GM19328 (cell line): ENCODE measurements around the gene ZBTB40.

ENCODE experiments used
- ATAC-seq: cut with Tn5 transposase; IDR thresholded peaks from one replicate; pipeline ENCODE4 v1.9.1; 2021; ENCODE audit warnings: mild to moderate bottlenecking, moderate library complexity; ENCODE audit not compliant: unreplicated experiment

ZBTB40 gene

DNA sequence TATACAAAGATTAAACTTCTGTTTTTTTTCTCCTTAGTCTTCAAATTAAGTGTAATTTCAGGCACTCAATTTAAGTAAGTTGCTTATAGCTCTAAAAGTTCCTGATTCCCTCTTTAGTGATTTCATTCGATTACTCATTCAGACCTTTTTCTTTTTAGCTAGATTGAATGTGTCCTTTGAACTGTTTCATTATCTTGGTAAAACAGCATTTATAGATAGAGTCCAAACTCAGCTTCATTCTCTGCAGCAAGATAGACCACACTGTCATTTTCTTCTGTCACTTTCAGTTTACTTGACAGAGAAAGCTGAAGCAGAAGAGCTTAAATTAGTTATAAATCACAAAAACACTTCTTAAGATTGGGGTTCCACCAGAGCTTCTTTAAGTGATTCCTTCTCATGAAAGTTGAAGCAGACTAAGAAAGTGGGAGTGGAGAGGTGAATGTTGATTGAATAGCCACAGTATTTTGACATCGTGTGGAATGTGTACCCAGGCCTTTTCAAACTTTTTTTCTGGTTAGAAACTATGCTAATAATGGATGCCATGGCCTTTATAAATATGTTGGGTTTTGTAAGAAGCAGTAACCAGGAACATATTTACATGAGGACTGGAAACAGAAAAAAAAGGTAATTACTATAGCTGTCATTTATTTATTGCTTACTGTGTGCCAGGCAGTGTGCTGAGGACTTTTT is 52.2 kb downstream of the ZBTB40 start:
- ATAC-seq = no peak

DNA sequence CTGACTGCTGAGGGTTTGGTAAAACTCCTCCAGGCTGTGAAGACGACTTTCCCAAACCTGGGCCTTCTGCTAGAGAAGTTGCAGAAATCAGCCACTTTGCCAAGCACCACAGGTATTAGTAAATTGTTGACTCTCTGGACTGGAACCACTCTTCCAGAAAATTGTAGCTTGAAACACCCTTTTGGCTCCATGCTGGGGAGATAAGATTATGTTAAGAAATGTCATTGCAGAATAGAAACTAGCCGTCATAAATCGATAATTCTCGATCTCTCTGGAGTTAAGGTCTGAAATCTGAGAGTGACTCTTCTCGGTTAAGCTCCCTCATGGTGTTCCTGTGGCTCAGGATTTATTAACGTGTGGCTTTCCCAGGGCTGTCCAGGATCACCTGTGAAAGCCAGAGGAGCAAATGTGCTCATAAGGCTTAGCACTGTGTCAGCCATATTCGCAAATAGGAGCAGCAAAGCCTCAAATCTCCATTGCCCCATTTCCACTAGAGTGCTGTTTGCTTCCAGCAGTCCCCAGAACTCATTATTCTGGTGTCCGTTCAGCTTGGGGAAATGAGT is 54.6 kb downstream of the ZBTB40 start:
- no peak for ATAC-seq

DNA sequence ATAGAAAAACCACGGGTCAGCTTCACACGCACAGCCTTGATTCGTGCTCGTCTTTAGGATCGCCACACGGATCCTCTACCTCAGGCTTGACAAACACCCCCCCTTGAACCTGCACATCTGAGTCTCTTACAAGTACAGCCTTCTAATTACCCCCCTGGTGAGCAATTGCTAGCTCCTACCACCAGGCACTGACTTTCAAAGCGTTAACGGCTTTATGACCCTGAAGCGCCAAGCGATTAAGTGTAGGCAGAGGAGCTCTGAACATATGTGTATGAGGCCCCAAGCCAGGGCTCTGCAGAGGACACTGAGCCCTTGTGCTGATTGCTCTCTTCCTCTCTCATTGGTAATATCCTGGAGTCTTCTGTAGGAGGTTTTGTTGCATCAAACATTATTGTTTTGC is 55.9 kb downstream of the ZBTB40 start:
- no peak for ATAC-seq

DNA sequence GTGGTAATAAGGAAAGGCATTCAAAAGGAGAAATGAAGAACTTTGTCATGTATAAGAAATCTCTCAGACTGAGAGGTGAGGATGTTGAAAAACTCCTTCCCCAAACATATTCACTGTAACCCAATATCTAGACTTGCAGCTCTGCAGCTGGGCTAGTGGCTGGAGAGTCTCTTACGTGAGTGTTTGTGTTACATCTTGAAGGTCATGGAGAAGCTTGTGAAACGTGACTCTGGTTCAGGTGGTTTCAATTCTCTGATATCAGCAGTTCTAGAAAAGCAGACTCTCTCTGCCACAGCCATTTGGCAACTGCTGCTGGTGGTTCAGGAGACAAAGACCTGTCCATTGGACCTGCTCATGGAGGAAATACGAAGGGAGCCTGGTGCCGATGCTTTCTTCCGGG is 56.7 kb downstream of the ZBTB40 start:
- ATAC-seq = no peak

DNA sequence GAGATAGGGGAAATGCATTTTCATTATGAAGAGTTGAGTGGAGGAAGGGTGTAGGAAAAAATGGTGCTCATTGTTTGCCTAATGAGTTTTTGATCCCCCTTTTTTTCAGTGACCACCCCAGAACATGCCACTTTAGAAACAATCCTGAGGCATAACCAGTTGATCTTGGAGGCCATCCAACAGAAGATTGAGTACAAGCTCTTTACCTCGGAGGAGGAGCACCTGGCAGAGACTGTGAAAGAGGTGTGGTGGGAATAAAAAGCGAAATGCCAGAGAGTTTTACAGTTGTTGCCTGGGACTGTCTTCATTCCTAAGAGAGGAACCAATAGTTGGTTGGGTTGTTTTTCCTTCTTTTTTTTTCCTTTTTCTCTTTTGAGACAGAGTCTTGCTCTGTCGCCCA is 57.3 kb downstream of the ZBTB40 start:
- ATAC-seq = no peak

DNA sequence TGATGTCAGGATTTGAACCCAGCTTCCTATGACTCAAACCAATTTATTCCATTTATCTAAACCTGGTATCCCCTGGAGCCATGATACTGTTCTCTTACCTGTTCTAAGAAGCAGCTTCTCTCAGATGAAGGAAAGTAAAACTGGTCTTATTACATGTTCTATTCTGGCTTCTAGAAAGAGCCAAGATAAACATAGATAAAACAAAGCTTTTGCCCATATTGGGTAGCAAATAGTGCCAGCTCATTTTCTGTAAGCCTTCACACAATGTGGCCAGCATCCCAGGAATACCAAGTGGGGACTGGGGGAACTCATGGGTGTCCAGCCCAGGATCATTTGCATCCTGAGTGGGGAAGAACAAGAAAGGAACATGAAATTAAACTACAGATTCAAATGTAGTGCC is 58.2 kb downstream of the ZBTB40 start:
- no peak for ATAC-seq

DNA sequence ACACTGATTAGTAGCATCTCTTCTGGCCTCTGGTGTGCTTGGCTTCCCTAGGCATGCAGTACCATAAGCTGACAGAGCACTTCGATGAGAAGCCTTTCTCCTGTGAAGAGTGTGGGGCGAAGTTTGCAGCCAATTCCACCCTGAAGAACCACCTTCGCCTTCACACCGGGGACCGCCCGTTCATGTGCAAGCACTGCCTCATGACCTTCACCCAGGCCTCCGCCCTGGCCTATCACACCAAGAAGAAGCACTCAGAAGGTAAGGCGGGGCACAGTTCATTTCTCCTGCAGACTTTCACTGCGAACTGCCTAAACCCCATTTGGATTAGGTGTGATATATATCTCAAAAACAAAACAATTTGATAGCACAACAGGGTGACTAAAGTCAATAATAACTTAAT is 61.2 kb downstream of the ZBTB40 start:
- no peak for ATAC-seq

DNA sequence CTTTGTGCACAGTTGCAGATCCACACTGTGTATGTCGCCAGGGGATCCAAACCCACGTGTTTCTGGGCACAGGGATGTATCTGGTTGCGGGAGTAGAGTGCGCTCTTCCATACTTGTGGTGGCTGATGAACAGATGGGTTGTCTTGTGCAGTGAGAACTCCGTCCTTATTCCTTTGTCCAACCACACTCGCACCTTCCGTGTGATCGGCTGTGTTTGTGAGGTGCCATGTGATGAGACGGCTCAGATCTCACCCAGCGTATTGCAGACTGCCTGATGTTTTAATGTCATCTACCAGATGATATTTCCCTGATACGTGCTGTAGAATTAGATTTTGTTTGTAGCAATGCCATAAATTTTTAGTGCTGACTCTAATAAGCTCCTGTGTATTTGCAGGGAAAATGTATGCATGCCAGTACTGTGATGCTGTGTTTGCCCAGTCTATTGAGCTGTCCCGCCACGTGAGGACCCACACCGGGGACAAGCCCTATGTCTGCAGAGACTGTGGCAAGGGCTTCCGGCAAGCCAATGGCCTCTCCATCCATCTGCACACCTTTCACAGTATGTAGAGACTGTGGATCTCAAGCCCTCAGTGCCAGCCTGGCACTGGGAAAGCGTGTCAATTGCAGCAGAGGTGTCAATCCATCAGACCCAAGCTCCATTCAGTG is 65.4 kb downstream of the ZBTB40 start:
- no peak for ATAC-seq

DNA sequence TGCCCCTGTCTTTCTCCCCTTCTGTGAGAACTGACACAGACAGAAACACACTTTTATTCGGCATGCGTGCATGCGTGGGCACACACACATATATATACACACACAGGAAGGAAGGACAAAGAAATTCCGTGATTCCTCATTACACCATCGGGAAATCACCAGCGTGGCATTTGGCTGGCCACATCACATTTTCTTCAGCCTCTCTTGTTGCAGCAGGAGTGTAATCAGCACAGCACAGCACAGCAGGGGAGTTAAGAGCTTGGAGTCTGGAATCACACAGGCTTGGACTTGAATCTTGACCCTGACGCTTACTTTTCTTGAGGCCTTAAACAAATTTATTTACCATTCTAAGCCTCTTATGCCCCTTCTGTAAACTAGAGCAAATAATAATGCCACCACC is 66.3 kb downstream of the ZBTB40 start:
- ATAC-seq = no peak

DNA sequence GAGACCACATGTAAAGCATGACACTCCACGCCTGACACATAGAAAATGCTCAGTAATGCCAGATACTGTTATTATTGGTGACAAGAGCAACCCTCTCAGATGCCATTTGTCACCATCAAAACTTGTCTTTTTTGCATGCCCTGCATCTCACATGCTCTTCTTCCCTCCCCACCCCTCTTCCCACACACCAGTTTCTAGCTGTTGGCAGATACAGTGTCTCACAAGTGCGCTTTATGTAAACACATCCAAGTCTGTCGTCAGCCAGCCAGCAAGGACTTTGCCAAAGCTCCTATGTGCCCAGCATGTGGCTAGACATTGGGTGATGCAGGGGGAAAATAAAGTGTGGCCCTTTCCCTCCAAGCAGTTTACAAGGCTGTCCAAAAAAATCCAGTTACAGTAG is 66.7 kb downstream of the ZBTB40 start:
- no peak for ATAC-seq

DNA sequence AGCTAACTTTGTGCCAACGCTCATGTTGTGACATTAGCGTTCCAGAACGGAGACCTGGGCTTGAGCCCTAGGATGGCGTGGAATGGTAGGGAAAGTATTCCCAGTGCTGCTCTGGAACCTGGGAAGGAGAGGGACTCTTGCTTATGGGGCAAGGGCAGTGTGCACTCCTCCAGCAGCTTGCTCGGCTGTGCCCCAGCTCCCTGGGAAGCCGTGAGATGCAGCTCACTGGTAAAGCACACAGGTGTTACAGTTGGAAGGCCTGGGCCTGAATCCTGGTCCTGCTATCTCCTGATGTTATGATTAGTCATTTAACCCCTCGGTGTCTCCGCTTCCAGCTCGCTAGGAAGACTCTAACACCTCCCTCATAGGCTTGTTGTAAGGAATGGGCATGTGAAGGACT is 69.2 kb downstream of the ZBTB40 start:
- ATAC-seq = no peak

DNA sequence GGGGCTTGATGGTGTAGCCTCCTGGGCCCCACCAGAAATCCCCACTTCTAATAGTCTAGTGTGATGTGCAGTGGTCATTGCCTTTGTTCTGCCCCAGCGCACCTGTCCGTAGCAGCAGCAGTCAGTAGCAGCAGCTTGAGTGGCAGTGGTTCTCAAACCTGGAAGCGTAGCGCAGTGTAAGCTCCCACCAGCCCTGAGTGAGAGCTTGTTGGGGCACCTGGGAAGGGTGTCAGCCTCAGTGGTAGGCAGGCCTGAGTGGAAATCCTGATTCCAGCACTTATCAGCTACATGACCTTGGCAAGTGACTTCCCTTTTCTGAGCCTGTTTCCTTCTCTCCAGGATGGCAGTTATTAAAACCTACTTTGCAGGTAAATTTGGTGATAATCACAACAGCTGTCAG is 70.0 kb downstream of the ZBTB40 start:
- ATAC-seq = no peak

DNA sequence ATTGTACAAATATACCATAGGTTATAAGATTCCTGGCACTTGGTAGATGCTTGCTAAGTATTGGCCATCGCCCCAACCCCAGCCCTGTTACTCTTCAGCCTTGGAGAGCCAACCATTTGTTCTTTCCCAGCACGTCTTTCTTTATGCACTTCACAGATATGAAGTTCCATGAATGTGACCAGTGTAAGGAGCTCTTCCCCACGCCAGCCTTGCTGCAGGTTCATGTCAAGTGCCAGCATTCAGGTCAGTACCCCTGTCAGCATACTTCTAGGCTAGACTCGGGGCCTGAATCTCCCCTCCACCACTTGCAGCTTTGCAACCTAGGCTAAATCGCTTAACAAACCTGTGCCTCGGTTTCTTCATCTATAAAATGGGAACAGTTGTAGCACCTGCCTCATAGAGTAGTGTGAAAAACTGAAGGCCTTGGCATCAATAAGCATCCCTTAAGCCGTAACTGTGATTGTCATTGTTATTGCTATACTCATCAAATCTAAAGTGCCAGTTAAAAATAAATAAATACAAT is 70.6 kb downstream of the ZBTB40 start:
- no peak for ATAC-seq

DNA sequence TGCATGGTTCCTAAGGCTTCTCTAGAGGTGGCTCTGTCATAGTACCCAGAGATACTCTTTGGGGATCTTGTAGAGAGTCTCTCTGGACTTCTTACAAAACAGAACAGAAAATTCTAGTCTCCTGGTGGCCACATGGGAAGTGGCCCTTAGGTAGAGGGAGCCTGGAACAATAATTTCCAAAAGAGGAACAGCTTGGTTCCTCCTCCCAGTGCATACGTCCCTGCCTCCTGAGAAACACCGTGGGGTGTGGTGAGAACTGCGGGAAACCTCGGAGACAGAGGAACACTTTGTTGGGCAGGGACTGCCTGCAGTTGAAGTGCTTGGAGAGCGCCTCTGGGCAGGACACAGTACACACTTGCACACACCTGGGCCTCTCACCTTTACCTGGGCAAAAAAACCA is 72.8 kb downstream of the ZBTB40 start:
- no peak for ATAC-seq

DNA sequence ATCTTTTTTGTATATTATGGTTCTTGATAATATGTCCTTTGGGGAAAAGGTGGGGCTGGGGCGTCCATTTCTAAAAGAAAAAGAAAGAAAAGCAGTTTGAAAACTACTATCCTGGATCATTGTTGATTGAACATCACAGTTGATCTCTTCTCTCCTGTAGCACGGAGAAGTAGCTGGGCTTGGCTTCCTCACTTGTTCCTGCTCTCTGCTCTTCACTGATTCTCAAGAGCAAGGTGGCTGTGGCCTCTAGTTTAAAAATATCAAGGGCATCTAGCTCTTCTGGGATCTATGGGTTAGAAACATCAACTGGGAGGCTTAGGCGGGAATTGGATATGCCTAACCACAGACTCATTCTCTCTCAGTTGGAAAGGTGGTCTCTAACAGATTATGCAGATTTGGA is 73.6 kb downstream of the ZBTB40 start:
- ATAC-seq = no peak

DNA sequence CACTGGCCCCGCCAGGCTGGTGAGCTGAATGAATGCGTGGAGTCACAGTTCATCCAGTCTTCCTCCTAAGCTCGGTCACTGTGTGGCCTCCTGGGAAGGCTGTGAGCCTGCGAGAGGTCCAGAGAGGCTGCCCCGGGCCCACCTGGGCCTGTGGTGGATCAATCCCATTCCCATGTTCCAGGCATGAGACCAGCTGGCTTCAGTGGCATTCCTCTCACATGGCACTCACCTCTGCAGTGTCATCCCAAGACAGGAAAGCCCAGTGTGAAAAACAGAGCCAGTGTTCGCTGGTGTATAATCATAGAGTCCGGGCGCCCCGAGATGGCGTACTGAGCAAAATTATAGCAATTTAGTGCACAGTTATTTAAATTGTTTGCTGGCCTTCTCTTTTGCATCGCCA is 74.0 kb downstream of the ZBTB40 start:
- ATAC-seq = no peak

DNA sequence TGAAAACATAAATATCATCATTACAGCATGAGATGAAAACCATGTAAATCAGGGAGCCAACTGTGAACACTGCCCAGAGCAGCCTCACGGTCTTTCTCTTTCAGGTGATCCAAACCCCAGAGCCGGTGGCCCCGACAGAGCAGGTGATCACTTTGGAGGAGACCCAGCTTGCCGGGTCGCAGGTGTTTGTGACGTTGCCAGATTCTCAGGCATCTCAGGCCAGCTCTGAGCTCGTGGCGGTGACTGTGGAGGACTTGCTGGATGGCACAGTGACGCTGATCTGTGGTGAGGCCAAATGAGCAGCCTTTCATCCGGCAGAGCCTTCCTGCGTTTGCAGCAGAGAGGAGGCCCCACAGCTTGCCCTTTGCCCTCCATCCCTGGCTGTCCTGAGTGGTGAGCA is 74.4 kb downstream of the ZBTB40 start:
- ATAC-seq = no peak

DNA sequence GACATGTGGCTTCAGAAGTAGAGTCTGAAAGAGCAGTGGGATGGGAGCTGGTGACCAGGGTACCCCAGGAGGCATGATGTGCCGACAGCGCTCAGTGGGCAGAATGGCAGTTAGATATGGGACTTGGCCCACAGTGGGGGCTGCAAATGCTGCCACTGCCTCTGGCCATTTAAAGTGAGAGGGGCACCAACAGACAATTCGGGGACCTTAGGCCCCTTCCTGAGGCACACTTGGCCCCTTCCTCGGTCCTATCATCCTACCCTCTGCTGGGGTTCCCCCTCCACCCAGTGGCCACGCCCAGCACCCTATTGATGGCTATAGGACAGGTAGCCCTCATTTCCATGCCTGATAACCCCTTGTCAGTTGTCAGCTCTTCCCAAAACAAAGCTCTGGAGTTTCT is 75.0 kb downstream of the ZBTB40 start:
- no peak for ATAC-seq

DNA sequence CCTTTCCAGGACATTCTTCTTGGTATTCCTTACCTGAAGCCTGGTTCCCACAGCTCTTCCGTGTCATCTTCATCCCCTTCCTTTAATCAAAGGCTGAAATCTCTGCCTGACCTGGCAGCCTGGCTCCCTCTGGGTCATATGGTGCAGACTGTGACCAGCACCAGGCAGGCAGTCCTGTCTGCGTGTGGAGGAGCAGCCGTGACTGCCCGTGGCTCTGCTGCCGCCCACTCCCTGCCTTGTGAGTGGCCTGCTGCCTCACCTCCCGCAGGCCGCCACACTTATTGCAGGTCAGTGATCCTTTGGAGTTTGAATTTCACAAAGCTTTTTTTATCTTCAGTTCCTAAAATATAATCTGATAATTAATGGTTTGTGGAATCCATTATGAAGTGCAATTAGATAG is 75.5 kb downstream of the ZBTB40 start:
- ATAC-seq = no peak

DNA sequence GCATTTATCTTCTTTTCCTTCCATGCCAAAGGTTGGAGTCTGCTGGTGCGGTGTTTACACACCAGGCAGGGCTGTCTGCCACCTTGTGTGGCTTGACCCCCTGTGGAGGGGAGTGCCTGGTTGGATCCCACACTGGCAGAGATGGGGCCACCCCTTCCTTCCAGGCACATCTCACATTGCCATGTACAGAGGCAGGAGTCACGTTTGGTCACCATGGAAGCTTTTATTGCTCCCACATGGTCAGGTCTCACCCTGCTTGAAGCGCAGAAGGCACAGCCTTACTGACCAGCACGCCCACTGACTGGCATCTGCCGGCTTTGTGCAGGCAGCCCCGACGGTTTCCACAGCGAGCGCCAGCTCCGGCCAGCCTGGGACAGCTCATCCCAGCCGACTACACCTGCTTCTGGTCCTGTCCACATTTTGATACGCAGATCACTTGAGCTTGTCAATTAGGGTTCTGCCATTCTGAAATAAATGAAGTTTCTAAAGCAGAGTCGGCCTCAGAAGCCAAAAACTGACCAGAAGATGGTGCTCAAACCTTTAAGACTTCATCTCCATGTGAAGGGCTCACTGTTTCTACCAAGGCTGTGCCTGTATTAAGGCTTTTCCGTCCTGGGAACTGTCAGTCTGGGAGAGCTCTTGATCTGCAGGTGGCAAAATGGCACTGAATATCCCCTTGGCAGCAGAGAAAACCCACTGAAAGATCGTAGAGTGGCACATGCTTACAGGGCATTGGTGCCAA is 76.1 kb downstream of the ZBTB40 start:
- ATAC-seq = no peak

DNA sequence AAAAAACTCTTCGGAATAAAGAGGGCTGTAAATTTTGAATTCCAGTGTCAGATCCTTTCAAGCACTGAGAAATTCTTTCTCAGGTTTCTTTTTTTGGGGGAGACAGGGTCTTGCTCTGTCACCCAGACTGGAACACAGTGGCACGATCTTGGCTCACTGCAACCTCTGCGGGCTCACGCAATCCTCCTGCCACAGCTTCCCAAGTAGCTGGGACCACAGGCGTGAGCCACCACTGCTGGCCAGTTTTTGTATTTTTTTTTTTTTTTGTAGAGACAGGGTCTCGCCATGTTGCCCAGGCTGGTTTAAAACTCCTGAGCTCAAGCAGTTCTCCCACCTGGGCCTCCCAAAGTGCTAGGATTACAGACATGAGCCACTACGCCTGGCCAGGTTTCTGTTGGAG is 76.8 kb downstream of the ZBTB40 start:
- ATAC-seq = no peak
